ENCODE measurements around the gene RND3.

RND3 gene

GRCh38 chr2:150487537-150488429, at the start of gene RND3:
Gene RND3, minus strand, starts transcription at chr2:150487667. Its CDS starts 250 bp downstream, at chr2:150487417.
- no peak for FAIRE-seq

GRCh38 chr2:150535176-150535575, 47.7 kb upstream of the RND3 start:
- DNase-seq (ENCODE audit: low spot score) (no peak), FAIRE-seq (no peak)

More at GRCh38 chr2:150487537-150488429, at the start of gene RND3:
- peak; percentile 93 for DNase-seq (ENCODE audit: low spot score)

GRCh38 chr2:150532879-150533278, 45.4 kb upstream of the RND3 start:
- no peak for DNase-seq (ENCODE audit: low spot score)
- no peak for FAIRE-seq

- no peak for DNase-seq (ENCODE audit: low spot score)
- FAIRE-seq, result no peak
Observed at GRCh38 chr2:150532020-150532419, 44.6 kb upstream of the RND3 start.

- FAIRE-seq, result no peak
- DNase-seq (ENCODE audit: low spot score), result no peak
Observed at GRCh38 chr2:150531591-150531990, 44.1 kb upstream of the RND3 start.

GRCh38 chr2:150530168-150530567, 42.7 kb upstream of the RND3 start:
- DNase-seq (ENCODE audit: low spot score), result no peak
- no peak for FAIRE-seq

GRCh38 chr2:150528861-150529801, 41.7 kb upstream of the RND3 start:
- DNase-seq (ENCODE audit: low spot score), result peak; percentile 10
- FAIRE-seq, result no peak

- FAIRE-seq, result no peak
- DNase-seq (ENCODE audit: low spot score), result peak; percentile 67
Observed at GRCh38 chr2:150526827-150527226, 39.4 kb upstream of the RND3 start.

- FAIRE-seq (no peak), DNase-seq (ENCODE audit: low spot score) (no peak)
Observed at GRCh38 chr2:150526006-150526405, 38.5 kb upstream of the RND3 start.

- DNase-seq (ENCODE audit: low spot score) (no peak), FAIRE-seq (no peak)
Observed at GRCh38 chr2:150522269-150522668, 34.8 kb upstream of the RND3 start.

- DNase-seq (ENCODE audit: low spot score), result peak; percentile 14
- FAIRE-seq, result peak; percentile 27
Observed at GRCh38 chr2:150520887-150521664, 33.6 kb upstream of the RND3 start.

- DNase-seq (ENCODE audit: low spot score) (no peak), FAIRE-seq (no peak)
Observed at GRCh38 chr2:150520033-150520432, 32.6 kb upstream of the RND3 start.

GRCh38 chr2:150517951-150518680, 30.6 kb upstream of the RND3 start:
- DNase-seq (ENCODE audit: low spot score) (no peak), FAIRE-seq (no peak)

GRCh38 chr2:150513647-150514046, 26.2 kb upstream of the RND3 start:
- DNase-seq (ENCODE audit: low spot score) (no peak), FAIRE-seq (no peak)

GRCh38 chr2:150508497-150509137, 21.1 kb upstream of the RND3 start:
- DNase-seq (ENCODE audit: low spot score), result no peak
- no peak for FAIRE-seq

- no peak for DNase-seq (ENCODE audit: low spot score)
- no peak for FAIRE-seq
Observed at GRCh38 chr2:150507071-150507470, 19.6 kb upstream of the RND3 start.

- FAIRE-seq (no peak), DNase-seq (ENCODE audit: low spot score) (no peak)
Observed at GRCh38 chr2:150505178-150505577, 17.7 kb upstream of the RND3 start.

- no peak for FAIRE-seq
Observed at GRCh38 chr2:150495993-150496627, 8.6 kb upstream of the RND3 start.

GRCh38 chr2:150495001-150495400, 7.5 kb upstream of the RND3 start:
- no peak for FAIRE-seq
- no peak for DNase-seq (ENCODE audit: low spot score)

More at GRCh38 chr2:150495993-150496627, 8.6 kb upstream of the RND3 start:
- peak; percentile 52 for DNase-seq (ENCODE audit: low spot score)
